ENCODE measurements around the gene ZNF367. TPM values are rescaled to one million over a fixed set of nuclear protein-coding genes. Genes with fewer than 3 reads are reported as not detected.

ZNF367 gene
- polyA plus RNA-seq (ENCODE audit: insufficient read length): 12.7 TPM
- long read RNA-seq, donor 1, partial matches to known transcripts: 0 of 3 reads
- long read RNA-seq, donor 1, other reads (novel, unspliced or antisense): 0 of 3 reads
- long read RNA-seq, donor 2, partial matches to known transcripts: 0 of 3 reads
- long read RNA-seq, donor 2, other reads (novel, unspliced or antisense): 0 of 3 reads
- long read RNA-seq, donor 3, transcript ZNF367-201 (5 exons, 3,646 nt): major isoform, 6 of 6 reads
- long read RNA-seq, donor 3, partial matches to known transcripts: 0 of 6 reads
- long read RNA-seq, donor 3, other reads (novel, unspliced or antisense): 0 of 6 reads
- long read RNA-seq, donor 4: 0 reads
- long read RNA-seq, donor 5, partial matches to known transcripts: 0 of 2 reads
- long read RNA-seq, donor 5, other reads (novel, unspliced or antisense): 0 of 2 reads
- long read RNA-seq, donor 6, partial matches to known transcripts: 6 of 10 reads
- long read RNA-seq, donor 6, other reads (novel, unspliced or antisense): 0 of 10 reads
- long read RNA-seq, donor 7, partial matches to known transcripts: 0 of 1 reads
- long read RNA-seq, donor 7, other reads (novel, unspliced or antisense): 0 of 1 reads
- long read RNA-seq, donor 8, partial matches to known transcripts: 0 of 1 reads
- long read RNA-seq, donor 8, other reads (novel, unspliced or antisense): 0 of 1 reads

GRCh38 chr9:96418083-96418919 is at the start of gene ZNF367:
Gene ZNF367 (minus strand): TSS chr9:96418370. CDS start chr9:96418032, 338 bp downstream.
- DNase-seq: peak; percentile 95

- no peak for DNase-seq
Observed at GRCh38 chr9:96467784-96468183, 49.6 kb upstream of the ZNF367 start.

GRCh38 chr9:96464426-96464825 is 46.3 kb upstream of the ZNF367 start:
- DNase-seq: no peak

GRCh38 chr9:96462541-96462940 is 44.4 kb upstream of the ZNF367 start:
- no peak for DNase-seq

GRCh38 chr9:96461336-96461735 is 43.2 kb upstream of the ZNF367 start:
- no peak for DNase-seq

- DNase-seq: no peak
Observed at GRCh38 chr9:96460882-96461281, 42.7 kb upstream of the ZNF367 start.

GRCh38 chr9:96460470-96460869 is 42.3 kb upstream of the ZNF367 start:
- no peak for DNase-seq

GRCh38 chr9:96459268-96460007 is 41.3 kb upstream of the ZNF367 start:
- DNase-seq: no peak

- DNase-seq: no peak
Observed at GRCh38 chr9:96458226-96458625, 40.1 kb upstream of the ZNF367 start.

- no peak for DNase-seq
Observed at GRCh38 chr9:96457266-96457665, 39.1 kb upstream of the ZNF367 start.

GRCh38 chr9:96453625-96454024 is 35.5 kb upstream of the ZNF367 start:
- DNase-seq: no peak

GRCh38 chr9:96450613-96451528 is 32.7 kb upstream of the ZNF367 start:
- peak; percentile 32 for DNase-seq

- peak; percentile 95 for DNase-seq
Observed at GRCh38 chr9:96449845-96450612, 31.9 kb upstream of the ZNF367 start, which contains the start of gene HABP4. Gene HABP4 (plus strand): TSS chr9:96450169. CDS start chr9:96450280, 111 bp downstream.

GRCh38 chr9:96449523-96449844 is 31.3 kb upstream of the ZNF367 start:
- DNase-seq: no peak

GRCh38 chr9:96448546-96449170 is 30.5 kb upstream of the ZNF367 start:
- no peak for DNase-seq

- no peak for DNase-seq
Observed at GRCh38 chr9:96447406-96447805, 29.2 kb upstream of the ZNF367 start.

GRCh38 chr9:96442491-96442890 is 24.3 kb upstream of the ZNF367 start:
- DNase-seq: no peak

- DNase-seq: no peak
Observed at GRCh38 chr9:96441798-96442445, 23.8 kb upstream of the ZNF367 start.

GRCh38 chr9:96440671-96441199 is 22.6 kb upstream of the ZNF367 start:
- no peak for DNase-seq
